ENCODE data around the gene LZTS3. TPM values are rescaled to one million over a fixed set of nuclear protein-coding genes. Genes with fewer than 3 reads are reported as not detected.
A peak's percentile ranks its signal among the peaks of the same experiment; 100 is the strongest.

LZTS3 gene
- total and polyA plus RNA-seq, 2 of the 13 experiments (the other 11 are each of a cell fraction or from before 2014, with no cell fraction given), result 10.1 to 31.3 TPM

- TF ChIP-seq PHF5A (CRISPR knock-in tag; IDR thresholded peaks at IDR 0.05; ENCODE audit: low read depth, unreplicated experiment) (no peak), SUZ12 (IDR thresholded peaks at IDR 0.05; ENCODE audit: low read depth, low read length) (no peak), HIC2 (CRISPR knock-in tag; IDR thresholded peaks at IDR 0.05; ENCODE audit: low read depth) (peak; percentile 40; the same call in 1 of the 2 replicates), CEBPZ (IDR thresholded peaks at IDR 0.05; ENCODE audit: low read length) (no peak), ZZZ3 (CRISPR knock-in tag; IDR thresholded peaks at IDR 0.05; ENCODE audit: borderline replicate concordance) (0 out of 2 replicates have a peak, but pooled peaks have one; percentile 26), NFIB (CRISPR knock-in tag; IDR thresholded peaks at IDR 0.05; ENCODE audit: borderline replicate concordance) (no peak), IKZF5 (CRISPR knock-in tag; IDR thresholded peaks at IDR 0.05) (no peak), SP4 (CRISPR knock-in tag; IDR thresholded peaks at IDR 0.05) (peak; percentile 56; the same call in 1 of the 2 replicates), CCAR2 (optimal IDR thresholded peaks at IDR 0.05; ENCODE audit: low read depth, low read length) (no peak), RFXAP (CRISPR knock-in tag; IDR thresholded peaks at IDR 0.05; ENCODE audit: borderline replicate concordance) (no peak; the same call in 1 of the 2 replicates), REL (CRISPR knock-in tag; conservative IDR thresholded peaks at IDR 0.05) (no peak), AGO1 (IDR thresholded peaks at IDR 0.05; ENCODE audit: low read depth, low read length, poor library complexity, severe bottlenecking) (no peak), ZNF549 (CRISPR knock-in tag; IDR thresholded peaks at IDR 0.05) (no peak), POLR2A (IDR thresholded peaks at IDR 0.05; ENCODE audit: insufficient read depth in 1 of 2, low read depth in 2 of 2, low read length in 2 of 2) (no peak), PHF8 (CRISPR knock-in tag; IDR thresholded peaks at IDR 0.05) (peak; percentile 34; the same call in 1 of the 2 replicates), EHMT2 (IDR thresholded peaks at IDR 0.05; ENCODE audit: borderline replicate concordance, low read depth, low read length) (no peak), ZNF746 (CRISPR knock-in tag; IDR thresholded peaks at IDR 0.05) (no peak), ZNF784 (CRISPR knock-in tag; IDR thresholded peaks at IDR 0.05; ENCODE audit: borderline replicate concordance) (no peak), SATB2 (CRISPR knock-in tag; IDR thresholded peaks at IDR 0.05) (no peak), MED13 (CRISPR knock-in tag; IDR thresholded peaks at IDR 0.05) (no peak), MED1 (CRISPR knock-in tag; IDR thresholded peaks at IDR 0.05) (no peak), POLR2AphosphoS2 (IDR thresholded peaks at IDR 0.05; ENCODE audit: low read depth, low read length) (0 out of 2 replicates have a peak, but pooled peaks have one; percentile 32), ATF2 (CRISPR knock-in tag; IDR thresholded peaks at IDR 0.05) (0 out of 2 replicates have a peak, but pooled peaks have one; percentile 34)
Observed at GRCh38 chr20:3162080-3162611, 11.2 kb downstream of the LZTS3 start (continued).
